Measurements from ENCODE around the gene PISD.

Gene PISD

DNA sequence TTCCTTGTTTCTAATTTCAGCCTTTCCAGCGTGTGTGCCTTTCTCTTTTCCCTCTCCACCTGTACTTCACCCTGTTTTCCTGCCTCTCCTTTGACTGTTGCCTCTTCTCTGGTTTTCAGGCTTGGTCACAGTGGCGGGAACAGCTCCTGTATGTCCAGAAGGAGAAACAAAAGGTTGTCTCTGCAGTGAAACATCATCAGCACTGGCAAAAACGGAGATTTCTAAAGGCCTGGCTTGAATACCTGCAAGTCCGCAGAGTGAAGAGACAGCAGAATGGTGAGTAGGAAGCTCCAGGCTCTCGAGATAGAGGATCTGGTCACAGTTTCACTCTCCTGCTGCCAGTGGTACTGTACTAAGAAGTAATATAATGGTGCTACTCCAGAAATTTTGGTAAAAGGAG lies 89.1 kb downstream of the PISD start:
- no peak for DNase-seq (ENCODE audit: low read depth)

DNA sequence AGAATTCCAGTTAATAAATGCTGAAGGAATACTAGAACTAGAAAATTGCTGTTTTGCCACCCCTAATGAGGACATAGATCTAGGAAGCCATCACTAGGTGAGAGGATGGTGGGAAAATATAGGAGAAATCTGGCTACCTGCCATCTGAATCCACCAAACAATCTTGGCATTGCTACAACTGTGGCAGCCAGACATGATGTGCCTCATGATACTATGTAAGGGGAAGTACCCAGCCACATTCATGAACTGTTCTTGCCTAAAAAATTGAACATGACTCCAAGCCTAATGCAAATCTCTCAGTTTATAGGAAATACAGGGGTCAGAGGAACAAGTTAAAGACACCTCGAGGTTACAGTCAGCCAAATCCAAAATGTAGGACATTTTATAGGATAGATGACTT lies 92.9 kb downstream of the PISD start:
- DNase-seq (ENCODE audit: low read depth) = no peak

All from GM04503 (cell line).